ENCODE measurements around the gene LRRC72. TPM values are rescaled to one million over a fixed set of nuclear protein-coding genes. Genes with fewer than 3 reads are reported as not detected.
"Not testable (repeated sequence)": the region's sequence is repeated elsewhere in the genome, so short reads cannot be mapped to it uniquely, and the experiment has no call there.

The LRRC72 gene
- total RNA-seq, 1 donor from 2014 or later: not detected

DNA sequence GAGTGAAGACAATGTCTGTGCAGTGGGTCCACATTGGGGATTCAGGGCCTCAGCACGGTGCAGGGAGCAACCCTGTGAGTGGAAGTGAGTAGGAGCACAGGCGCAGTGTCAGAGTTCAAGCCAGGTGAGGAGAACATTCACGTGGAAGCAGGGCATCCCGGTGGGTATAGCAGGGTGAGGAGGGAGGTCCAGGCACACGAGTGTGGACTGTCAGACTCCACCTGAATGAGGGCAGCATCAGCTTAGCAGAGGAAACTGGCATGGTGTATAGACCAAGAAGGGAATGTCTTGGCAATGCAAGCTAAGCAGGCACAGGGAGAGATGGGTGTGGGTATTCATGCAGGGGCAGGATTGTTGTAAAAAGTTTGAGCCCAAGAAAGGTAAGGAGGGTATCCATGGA lies 15.3 kb upstream of the LRRC72 start:
- no peaks in the 10 kb centered on the region for H3K36me3 Mint-ChIP-seq (ENCODE audit: low read depth)
- no peak overlapping the region for H3K4me3 Mint-ChIP-seq
- intact Hi-C loops (cut with micrococcal nuclease): no loop called here
- H3K27me3 Mint-ChIP-seq: no peaks in the 10 kb centered on the region
- no peak for DNase-seq
- no peak overlapping the region for H3K27ac Mint-ChIP-seq
- no peaks in the 10 kb centered on the region for H3K4me1 Mint-ChIP-seq
- no peaks in the 10 kb centered on the region for H3K9me3 Mint-ChIP-seq

GRCh38 chr7:16512097-16512496 lies 14.5 kb upstream of the LRRC72 start:
- H3K4me3 Mint-ChIP-seq: no peak overlapping the region
- DNase-seq: no peak
- no peaks in the 10 kb centered on the region for H3K27me3 Mint-ChIP-seq
- no peak overlapping the region for H3K27ac Mint-ChIP-seq
- H3K9me3 Mint-ChIP-seq: no peaks in the 10 kb centered on the region
- no peaks in the 10 kb centered on the region for H3K36me3 Mint-ChIP-seq (ENCODE audit: low read depth)
- no peaks in the 10 kb centered on the region for H3K4me1 Mint-ChIP-seq
- intact Hi-C loops (cut with micrococcal nuclease): no loop called here

DNA sequence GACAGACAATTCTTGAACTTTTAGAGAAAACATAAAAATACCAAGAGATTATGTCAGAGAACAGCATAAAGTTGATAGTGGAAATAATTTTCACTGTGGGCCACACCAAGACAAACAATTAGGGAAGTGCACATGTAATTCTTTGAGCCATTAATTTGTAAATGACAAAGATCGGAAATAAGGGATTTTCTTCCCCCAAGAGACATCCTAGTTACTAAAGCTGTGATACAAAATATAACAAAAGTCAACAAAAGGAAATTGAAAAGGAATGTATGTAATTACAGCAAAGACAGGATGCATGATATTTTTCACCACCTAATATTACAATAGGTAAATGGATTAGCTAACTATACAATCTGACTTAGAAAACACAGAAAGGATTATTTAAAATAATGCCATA lies 12.4 kb upstream of the LRRC72 start:
- intact Hi-C loops (cut with micrococcal nuclease): no loop called here
- no peaks in the 10 kb centered on the region for H3K9me3 Mint-ChIP-seq
- H3K4me3 Mint-ChIP-seq: no peak overlapping the region
- DNase-seq: no peak
- H3K27ac Mint-ChIP-seq: no peak overlapping the region
- no peaks in the 10 kb centered on the region for H3K4me1 Mint-ChIP-seq
- H3K27me3 Mint-ChIP-seq: no peaks in the 10 kb centered on the region
- no peaks in the 10 kb centered on the region for H3K36me3 Mint-ChIP-seq (ENCODE audit: low read depth)

DNA sequence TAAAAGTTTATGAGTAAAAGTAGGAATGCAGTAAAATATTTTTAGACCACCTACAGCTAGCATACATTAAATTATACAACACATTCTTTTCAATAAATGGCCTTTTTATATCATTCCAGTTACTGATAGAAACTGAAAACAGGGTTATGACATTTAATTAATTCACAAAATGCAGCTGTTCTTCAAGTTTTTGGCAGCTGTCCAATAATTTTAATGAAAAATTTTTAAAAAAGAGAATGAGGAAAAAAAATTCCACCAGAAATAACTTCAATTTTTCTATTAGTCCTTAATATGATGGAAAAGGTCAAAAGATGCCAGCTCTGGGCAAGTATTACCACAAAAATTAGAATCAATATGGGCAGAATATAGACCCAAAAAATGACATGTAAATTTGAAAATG lies 11.9 kb upstream of the LRRC72 start:
- Mint-ChIP-seq H3K27ac (no peak overlapping the region), H3K4me1 (no peaks in the 10 kb centered on the region), H3K4me3 (no peak overlapping the region), H3K36me3 (ENCODE audit: low read depth) (no peaks in the 10 kb centered on the region), H3K27me3 (no peaks in the 10 kb centered on the region), H3K9me3 (no peaks in the 10 kb centered on the region)
- DNase-seq: no peak
- intact Hi-C loops (cut with micrococcal nuclease): no loop called here

- intact Hi-C loops (cut with micrococcal nuclease): no loop called here
- Mint-ChIP-seq H3K4me1 (no peaks in the 10 kb centered on the region), H3K27ac (no peak overlapping the region), H3K36me3 (ENCODE audit: low read depth) (no peaks in the 10 kb centered on the region), H3K4me3 (no peak overlapping the region), H3K27me3 (no peaks in the 10 kb centered on the region), H3K9me3 (peaks cover 4% of the 10 kb centered on the region)
- no peak for DNase-seq
These were observed 10.6 kb upstream of the LRRC72 start for GRCh38 chr7:16515785-16516685.

GRCh38 chr7:16519985-16520384 lies 6.6 kb upstream of the LRRC72 start:
- not testable (repeated sequence) for H3K9me3 Mint-ChIP-seq

DNA sequence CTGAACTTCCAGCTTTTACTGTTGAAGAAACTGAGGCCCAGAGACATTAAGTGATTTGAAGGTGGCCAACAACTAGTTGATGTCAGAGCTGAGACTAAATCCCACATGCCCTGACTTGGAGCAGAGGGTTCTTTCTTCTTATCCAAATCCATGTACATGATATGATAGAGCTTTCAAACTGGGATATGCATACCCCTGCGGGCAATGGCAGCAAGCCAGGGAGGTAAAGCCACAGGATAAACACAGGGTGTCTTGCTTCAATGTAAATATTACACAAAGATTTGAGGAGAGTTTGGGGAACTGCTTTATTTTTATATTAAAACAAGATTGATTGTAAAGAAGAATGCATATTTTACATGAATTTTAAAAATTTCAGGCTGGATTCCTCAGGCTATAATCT lies 2.3 kb upstream of the LRRC72 start:
- Mint-ChIP-seq H3K36me3 (ENCODE audit: low read depth) (no peaks in the 10 kb centered on the region), H3K4me1 (no peaks in the 10 kb centered on the region), H3K4me3 (no peak overlapping the region), H3K27me3 (no peaks in the 10 kb centered on the region), H3K9me3 (peaks cover 4% of the 10 kb centered on the region), H3K27ac (no peak overlapping the region)
- no peak for DNase-seq
- intact Hi-C loops (cut with micrococcal nuclease): no loop called here

More at GRCh38 chr7:16519985-16520384, 6.6 kb upstream of the LRRC72 start:
- H3K4me1 Mint-ChIP-seq; H3K4me3 Mint-ChIP-seq; intact Hi-C loops (cut with micrococcal nuclease); H3K27me3 Mint-ChIP-seq; H3K27ac Mint-ChIP-seq; H3K36me3 Mint-ChIP-seq (ENCODE audit: low read depth); DNase-seq: not testable (repeated sequence)

DNA sequence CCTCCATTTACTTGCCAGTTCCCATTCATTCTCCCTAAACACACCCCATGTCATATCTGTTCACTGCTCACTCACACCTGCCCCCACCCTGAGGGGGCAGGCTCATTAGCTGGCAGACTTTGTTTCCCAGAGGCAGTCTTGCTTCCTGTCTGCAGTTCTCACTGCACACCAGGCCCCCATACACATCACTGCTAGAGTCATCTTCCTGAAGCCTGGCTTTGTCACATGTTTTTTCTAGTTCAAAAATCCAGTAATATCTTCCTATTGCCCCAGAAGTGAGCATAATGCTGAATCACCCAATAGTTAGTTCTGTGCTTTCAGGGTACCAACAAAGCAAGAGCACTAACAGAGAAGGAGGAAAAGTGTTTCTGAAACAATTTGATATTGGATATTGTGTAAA lies 1.9 kb downstream of the LRRC72 start:
- intact Hi-C loops (cut with micrococcal nuclease): no loop called here
- H3K4me1 Mint-ChIP-seq: no peaks in the 10 kb centered on the region
- H3K36me3 Mint-ChIP-seq (ENCODE audit: low read depth): no peaks in the 10 kb centered on the region
- no peak overlapping the region for H3K27ac Mint-ChIP-seq
- H3K27me3 Mint-ChIP-seq: peaks cover 2% of the 10 kb centered on the region
- no peak for DNase-seq
- H3K4me3 Mint-ChIP-seq: no peak overlapping the region
- no peaks in the 10 kb centered on the region for H3K9me3 Mint-ChIP-seq

DNA sequence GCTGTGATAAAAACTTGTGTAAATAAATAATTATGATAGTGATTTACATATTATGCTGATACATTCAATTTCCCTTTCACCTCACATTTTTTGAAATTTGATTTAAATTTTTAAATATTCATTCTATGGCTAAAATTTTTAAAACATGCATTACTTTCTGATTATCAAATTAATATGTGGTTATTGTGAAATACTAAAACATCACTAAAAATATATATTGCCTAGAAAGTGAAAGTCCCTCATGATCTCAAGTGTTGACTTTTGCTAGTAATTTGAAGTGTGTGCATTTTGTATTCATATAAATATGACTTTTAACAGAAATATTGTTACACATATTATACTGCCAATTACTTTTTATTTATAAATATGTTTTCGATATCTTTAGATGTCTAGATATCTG lies 3.1 kb downstream of the LRRC72 start:
- Mint-ChIP-seq H3K4me3 (no peak overlapping the region), H3K27me3 (peaks cover 2% of the 10 kb centered on the region), H3K4me1 (no peaks in the 10 kb centered on the region), H3K36me3 (ENCODE audit: low read depth) (no peaks in the 10 kb centered on the region), H3K9me3 (no peaks in the 10 kb centered on the region), H3K27ac (no peak overlapping the region)
- no peak for DNase-seq
- intact Hi-C loops (cut with micrococcal nuclease): no loop called here

DNA sequence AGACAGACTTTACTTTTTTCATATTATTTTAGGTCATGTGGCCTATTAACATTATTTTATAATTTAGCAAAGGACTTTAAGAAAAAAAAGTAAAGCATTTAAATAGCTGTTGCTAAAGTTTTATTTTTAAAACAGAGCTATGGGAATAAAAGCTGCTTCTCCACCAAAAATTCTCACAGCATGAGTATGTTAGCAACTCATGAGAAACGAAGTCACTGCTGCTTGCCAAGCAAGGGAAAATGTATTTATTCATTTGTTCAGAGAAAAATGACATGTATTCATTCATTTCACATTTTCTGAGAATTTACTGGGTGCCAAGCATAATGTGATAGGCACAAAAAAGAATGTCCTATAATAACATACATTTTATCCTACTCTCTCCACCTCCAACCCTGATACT lies 5.1 kb downstream of the LRRC72 start:
- Mint-ChIP-seq H3K27ac (no peak overlapping the region), H3K4me3 (no peak overlapping the region), H3K4me1 (no peaks in the 10 kb centered on the region), H3K36me3 (ENCODE audit: low read depth) (no peaks in the 10 kb centered on the region), H3K9me3 (no peaks in the 10 kb centered on the region), H3K27me3 (peaks cover 2% of the 10 kb centered on the region)
- DNase-seq: no peak
- intact Hi-C loops (cut with micrococcal nuclease): no loop called here

- Mint-ChIP-seq H3K4me3 (no peak overlapping the region), H3K9me3 (no peaks in the 10 kb centered on the region), H3K4me1 (no peaks in the 10 kb centered on the region), H3K27me3 (peaks cover 2% of the 10 kb centered on the region), H3K36me3 (ENCODE audit: low read depth) (no peaks in the 10 kb centered on the region), H3K27ac (no peak overlapping the region)
- DNase-seq: no peak
- intact Hi-C loops (cut with micrococcal nuclease): no loop called here
These were observed 5.6 kb downstream of the LRRC72 start for GRCh38 chr7:16532272-16532671.

GRCh38 chr7:16535500-16535899 lies 8.9 kb downstream of the LRRC72 start:
- intact Hi-C loops (cut with micrococcal nuclease): no loop called here
- no peaks in the 10 kb centered on the region for H3K4me1 Mint-ChIP-seq
- no peaks in the 10 kb centered on the region for H3K36me3 Mint-ChIP-seq (ENCODE audit: low read depth)
- H3K9me3 Mint-ChIP-seq: no peaks in the 10 kb centered on the region
- no peak overlapping the region for H3K27ac Mint-ChIP-seq
- H3K27me3 Mint-ChIP-seq: peaks cover 2% of the 10 kb centered on the region
- H3K4me3 Mint-ChIP-seq: no peak overlapping the region
- DNase-seq: no peak

DNA sequence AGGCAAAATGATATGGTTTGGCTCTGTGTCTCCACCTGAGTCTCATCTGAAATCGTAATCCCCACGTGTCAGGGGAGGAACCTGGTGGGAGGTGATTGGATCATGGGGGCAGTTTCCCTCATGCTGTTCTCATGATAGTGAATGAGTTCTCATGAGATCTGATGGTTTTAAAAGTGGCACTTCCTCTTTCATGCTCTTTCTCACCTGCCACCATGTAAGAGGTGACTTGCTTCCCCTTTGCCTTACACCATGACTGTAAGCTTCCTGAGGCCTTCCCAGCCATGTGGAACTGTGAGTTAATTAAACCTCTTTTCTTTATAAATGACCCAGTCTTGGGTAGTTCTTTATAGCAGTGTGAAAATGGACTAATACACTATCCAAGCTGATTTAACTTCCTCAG lies 13.9 kb downstream of the LRRC72 start:
- H3K36me3 Mint-ChIP-seq (ENCODE audit: low read depth); H3K4me1 Mint-ChIP-seq; H3K27me3 Mint-ChIP-seq; H3K4me3 Mint-ChIP-seq; DNase-seq; H3K27ac Mint-ChIP-seq; H3K9me3 Mint-ChIP-seq; intact Hi-C loops (cut with micrococcal nuclease): not testable (repeated sequence)

DNA sequence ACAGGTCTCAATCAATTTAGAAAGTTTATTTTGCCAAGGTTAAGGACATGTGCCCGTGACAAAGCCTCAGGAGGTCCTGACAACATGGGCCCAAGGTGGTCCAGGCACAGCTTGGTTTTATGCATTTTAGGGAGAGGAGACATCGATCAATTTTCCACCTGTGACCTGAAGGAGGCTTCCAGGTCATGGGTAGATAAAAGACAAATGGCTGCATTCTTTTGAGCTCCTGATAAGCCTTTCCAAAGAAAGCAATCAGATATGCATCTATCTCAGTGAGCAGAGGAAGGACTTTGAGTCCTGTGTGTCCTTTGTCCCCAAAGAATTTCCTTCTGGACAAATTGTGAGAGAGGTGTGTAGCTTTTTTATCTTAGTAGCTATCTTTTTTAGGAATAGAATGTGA lies 15.8 kb downstream of the LRRC72 start:
- H3K4me3 Mint-ChIP-seq: no peak overlapping the region
- no peaks in the 10 kb centered on the region for H3K4me1 Mint-ChIP-seq
- no peaks in the 10 kb centered on the region for H3K36me3 Mint-ChIP-seq (ENCODE audit: low read depth)
- DNase-seq: no peak
- peaks cover 2% of the 10 kb centered on the region for H3K27me3 Mint-ChIP-seq
- intact Hi-C loops (cut with micrococcal nuclease): no loop called here
- H3K27ac Mint-ChIP-seq: no peak overlapping the region
- no peaks in the 10 kb centered on the region for H3K9me3 Mint-ChIP-seq

- Mint-ChIP-seq H3K27ac (no peak overlapping the region), H3K36me3 (ENCODE audit: low read depth) (no peaks in the 10 kb centered on the region), H3K27me3 (peaks cover 2% of the 10 kb centered on the region), H3K4me1 (no peaks in the 10 kb centered on the region), H3K9me3 (no peaks in the 10 kb centered on the region), H3K4me3 (no peak overlapping the region)
- DNase-seq: no peak
- intact Hi-C loops (cut with micrococcal nuclease): no loop called here
These were observed 16.8 kb downstream of the LRRC72 start for GRCh38 chr7:16543456-16543855.
